ENCODE measurements around the gene ACTN4.

The ACTN4 gene

GRCh38 chr19:38655148-38655824, 7.8 kb downstream of the ACTN4 start:
- no peaks in the 10 kb centered on the region for H3K9me3 ChIP-seq (ENCODE audit: low read depth, low read length)
- no peak for DNase-seq (ENCODE audit: low read depth, low spot score)
- peak overlapping the region; percentile 81 for H3K27ac ChIP-seq
- peaks cover 11% of the 10 kb centered on the region for H3K36me3 ChIP-seq (ENCODE audit: insufficient read depth, low read length)
- TF ChIP-seq POLR2AphosphoS5 (IDR thresholded peaks at IDR 0.05; ENCODE audit: borderline replicate concordance, low read depth, low read length) = no peak
- no peak for TF ChIP-seq FOXP2 (optimal IDR thresholded peaks at IDR 0.05; ENCODE audit: control extremely low read depth, extremely low read length, insufficient read depth)
- no peak for TF ChIP-seq EZH2 (IDR thresholded peaks at IDR 0.05)
- H3K4me3 ChIP-seq = no peak overlapping the region
- no peak overlapping the region for H3K9ac ChIP-seq (ENCODE audit: insufficient read length)

- Histone ChIP-seq H3K9me3 (ENCODE audit: low read depth, low read length) (no peaks in the 10 kb centered on the region), H3K27ac (peak overlapping the region; percentile 54; the same call in 1 of the 2 replicates), H3K4me3 (no peak overlapping the region; the same call in 1 of the 2 replicates), H3K36me3 (ENCODE audit: insufficient read depth, low read length) (peaks cover 14% of the 10 kb centered on the region), H3K9ac (ENCODE audit: insufficient read length) (no peak overlapping the region)
- no peak for DNase-seq (ENCODE audit: low read depth, low spot score)
- TF ChIP-seq POLR2AphosphoS5 (IDR thresholded peaks at IDR 0.05; ENCODE audit: borderline replicate concordance, low read depth, low read length) = no peak
- no peak for TF ChIP-seq EZH2 (IDR thresholded peaks at IDR 0.05)
- no peak for TF ChIP-seq FOXP2 (optimal IDR thresholded peaks at IDR 0.05; ENCODE audit: control extremely low read depth, extremely low read length, insufficient read depth)
These were observed 8.9 kb downstream of the ACTN4 start for GRCh38 chr19:38656171-38656981.

DNA sequence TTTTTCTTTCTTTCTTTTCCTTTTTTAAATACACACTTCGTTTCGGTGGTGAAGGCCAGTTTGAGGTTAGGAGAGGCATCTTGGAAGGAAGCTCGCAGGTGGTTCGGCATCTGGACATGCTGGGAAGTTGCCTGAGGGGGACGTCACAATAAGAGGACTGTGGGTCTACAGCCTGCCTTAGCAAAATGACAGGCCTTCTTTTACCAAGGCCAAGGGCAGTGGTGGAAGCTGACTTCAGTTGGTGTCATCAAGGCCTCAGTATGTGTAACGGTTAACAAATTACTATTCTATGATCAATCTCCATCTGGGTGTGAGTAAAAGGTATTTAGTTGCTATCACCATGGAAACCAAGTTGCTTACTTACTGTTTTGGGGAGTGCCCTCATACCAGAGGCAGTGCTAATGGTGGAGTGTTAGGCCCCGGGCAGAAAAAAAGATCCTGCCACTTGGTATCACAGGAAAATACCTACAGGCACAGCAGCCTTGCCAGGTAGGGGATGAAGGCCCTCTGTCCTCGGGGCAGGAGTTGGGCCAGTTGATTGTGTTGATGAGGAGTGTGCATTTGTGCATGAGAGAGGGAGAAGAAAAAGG, 10.3 kb downstream of the ACTN4 start:
- DNase-seq (ENCODE audit: low read depth, low spot score) = no peak

DNA sequence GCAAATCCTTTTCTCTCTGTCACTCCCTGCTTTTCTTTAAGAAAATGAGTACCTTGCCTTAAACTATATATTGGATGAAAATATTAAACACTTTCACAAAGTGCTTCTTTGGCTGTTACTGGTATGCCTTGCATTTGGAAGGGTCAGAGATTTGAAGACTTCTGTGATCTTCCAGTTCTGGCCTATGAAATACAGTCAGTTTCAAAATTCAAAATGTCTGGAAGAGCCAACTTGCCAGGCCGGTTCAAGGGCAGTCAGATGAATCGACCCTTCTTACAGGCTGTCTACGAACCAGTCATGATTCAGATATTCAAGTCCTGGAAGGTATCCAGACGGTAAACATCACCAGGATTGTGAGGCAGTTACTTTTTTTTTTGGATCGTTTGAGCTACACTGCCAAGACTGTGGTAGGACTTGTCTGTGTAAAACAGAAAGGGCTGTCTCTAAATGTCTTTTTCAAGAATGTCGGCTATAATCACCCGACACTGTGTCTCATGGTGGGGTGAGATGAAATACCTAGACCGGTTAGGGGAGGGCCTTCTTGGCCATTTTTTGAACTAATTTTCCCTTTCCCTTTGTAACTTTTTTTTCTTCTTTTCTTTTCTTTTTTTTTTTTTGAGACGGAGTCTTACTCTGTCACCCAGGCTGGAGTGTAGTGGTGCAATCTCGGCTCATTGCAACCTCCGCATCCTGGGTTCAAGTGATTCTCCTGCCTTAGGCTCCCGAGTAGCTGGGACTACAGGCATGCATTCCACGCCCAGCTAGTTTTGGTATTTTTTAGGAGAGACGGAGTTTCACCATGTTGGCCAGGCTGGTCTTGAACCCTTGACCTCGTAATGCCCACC, 11.2 kb downstream of the ACTN4 start:
- DNase-seq (ENCODE audit: low read depth, low spot score) = no peak

More for the DNA sequence above, 10.3 kb downstream of the ACTN4 start:
- no peak overlapping the region for H3K4me3 ChIP-seq
- peak overlapping the region; percentile 48 for H3K9ac ChIP-seq (ENCODE audit: insufficient read length)
- H3K9me3 ChIP-seq (ENCODE audit: low read depth, low read length) = no peaks in the 10 kb centered on the region
- H3K27ac ChIP-seq = peak overlapping the region; percentile 84
- TF ChIP-seq EZH2 (IDR thresholded peaks at IDR 0.05) = no peak
- TF ChIP-seq FOXP2 (optimal IDR thresholded peaks at IDR 0.05; ENCODE audit: control extremely low read depth, extremely low read length, insufficient read depth) = no peak
- TF ChIP-seq POLR2AphosphoS5 (IDR thresholded peaks at IDR 0.05; ENCODE audit: borderline replicate concordance, low read depth, low read length) = no peak
- H3K36me3 ChIP-seq (ENCODE audit: insufficient read depth, low read length) = peaks cover 14% of the 10 kb centered on the region

GRCh38 chr19:38660724-38661123, 13.3 kb downstream of the ACTN4 start:
- H3K4me3 ChIP-seq = no peak overlapping the region
- no peak for DNase-seq (ENCODE audit: low read depth, low spot score)
- peaks cover 9% of the 10 kb centered on the region; the same call in 1 of the 2 replicates for H3K36me3 ChIP-seq (ENCODE audit: insufficient read depth, low read length)
- peak overlapping the region; percentile 19 for H3K27ac ChIP-seq
- H3K9me3 ChIP-seq (ENCODE audit: low read depth, low read length) = no peaks in the 10 kb centered on the region
- no peak overlapping the region for H3K9ac ChIP-seq (ENCODE audit: insufficient read length)
- TF ChIP-seq POLR2AphosphoS5 (IDR thresholded peaks at IDR 0.05; ENCODE audit: borderline replicate concordance, low read depth, low read length) (no peak), EZH2 (IDR thresholded peaks at IDR 0.05) (no peak), FOXP2 (optimal IDR thresholded peaks at IDR 0.05; ENCODE audit: control extremely low read depth, extremely low read length, insufficient read depth) (no peak)

More for the DNA sequence above, 11.2 kb downstream of the ACTN4 start:
- TF ChIP-seq POLR2AphosphoS5 (IDR thresholded peaks at IDR 0.05; ENCODE audit: borderline replicate concordance, low read depth, low read length) (no peak), EZH2 (IDR thresholded peaks at IDR 0.05) (no peak), FOXP2 (optimal IDR thresholded peaks at IDR 0.05; ENCODE audit: control extremely low read depth, extremely low read length, insufficient read depth) (no peak)
- H3K27ac ChIP-seq = peak overlapping the region; percentile 84
- H3K9me3 ChIP-seq (ENCODE audit: low read depth, low read length) = no peaks in the 10 kb centered on the region
- no peak overlapping the region for H3K4me3 ChIP-seq
- H3K36me3 ChIP-seq (ENCODE audit: insufficient read depth, low read length) = peaks cover 13% of the 10 kb centered on the region
- peak overlapping the region; percentile 48 for H3K9ac ChIP-seq (ENCODE audit: insufficient read length)

DNA sequence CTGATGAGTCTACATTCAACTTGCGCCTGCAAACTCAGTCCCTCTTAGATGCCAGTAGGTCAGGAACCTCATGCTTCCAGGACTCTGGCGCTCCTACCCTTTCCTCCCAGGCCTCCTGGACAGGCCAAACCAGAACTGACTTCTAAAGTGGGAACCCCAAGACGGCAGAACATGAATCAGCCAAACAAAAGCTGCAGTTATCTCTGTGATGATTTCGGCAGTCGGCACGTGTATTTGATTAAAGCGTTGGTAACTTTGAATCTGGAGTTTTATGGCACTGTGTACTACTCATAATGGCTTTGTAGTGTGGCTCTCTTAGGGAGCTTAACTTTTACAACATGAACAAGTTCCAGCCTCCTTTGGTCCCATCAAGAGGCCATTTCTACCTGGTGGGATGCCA, 13.7 kb downstream of the ACTN4 start:
- Histone ChIP-seq H3K36me3 (ENCODE audit: insufficient read depth, low read length) (peaks cover 9% of the 10 kb centered on the region; the same call in 1 of the 2 replicates), H3K27ac (peak overlapping the region; percentile 19), H3K9me3 (ENCODE audit: low read depth, low read length) (no peaks in the 10 kb centered on the region), H3K9ac (ENCODE audit: insufficient read length) (no peak overlapping the region), H3K4me3 (no peak overlapping the region)
- TF ChIP-seq FOXP2 (optimal IDR thresholded peaks at IDR 0.05; ENCODE audit: control extremely low read depth, extremely low read length, insufficient read depth) (no peak), POLR2AphosphoS5 (IDR thresholded peaks at IDR 0.05; ENCODE audit: borderline replicate concordance, low read depth, low read length) (no peak), EZH2 (IDR thresholded peaks at IDR 0.05) (no peak)
- no peak for DNase-seq (ENCODE audit: low read depth, low spot score)

DNA sequence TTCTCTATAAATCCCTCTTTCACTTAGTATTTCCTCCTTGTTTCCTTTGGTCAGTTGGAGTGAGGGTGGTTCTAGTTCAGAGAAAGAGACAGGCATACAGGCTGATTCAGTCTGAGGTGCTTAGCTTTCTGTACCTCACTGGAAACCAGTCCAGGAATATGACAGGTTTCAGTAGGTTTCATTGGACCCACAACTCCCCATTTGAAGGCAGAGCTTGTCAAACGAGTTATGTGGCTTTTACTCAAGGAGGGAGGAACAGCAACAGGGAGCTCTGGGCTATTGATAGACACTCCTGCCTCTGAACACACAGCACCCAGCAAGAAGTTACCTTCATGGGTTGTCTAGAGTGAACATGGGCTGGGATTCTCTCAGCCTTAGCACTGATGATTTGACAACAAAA, 14.5 kb downstream of the ACTN4 start:
- no peak for DNase-seq (ENCODE audit: low read depth, low spot score)
- H3K27ac ChIP-seq = peak overlapping the region; percentile 48; the same call in 1 of the 2 replicates
- peaks cover 3% of the 10 kb centered on the region; the same call in 1 of the 2 replicates for H3K36me3 ChIP-seq (ENCODE audit: insufficient read depth, low read length)
- TF ChIP-seq FOXP2 (optimal IDR thresholded peaks at IDR 0.05; ENCODE audit: control extremely low read depth, extremely low read length, insufficient read depth) = no peak
- TF ChIP-seq EZH2 (IDR thresholded peaks at IDR 0.05) = no peak
- no peak for TF ChIP-seq POLR2AphosphoS5 (IDR thresholded peaks at IDR 0.05; ENCODE audit: borderline replicate concordance, low read depth, low read length)
- H3K4me3 ChIP-seq = no peak overlapping the region
- H3K9me3 ChIP-seq (ENCODE audit: low read depth, low read length) = no peaks in the 10 kb centered on the region
- H3K9ac ChIP-seq (ENCODE audit: insufficient read length) = no peak overlapping the region

Measured in SK-N-MC (cell line).